ENCODE measurements around the gene SLIT3.

GRCh38 chr5:169122951-169123350, 178.0 kb downstream of the SLIT3 start:
- TF ChIP-seq CTCF (conservative IDR thresholded peaks at IDR 0.05; ENCODE audit: low read length) (no peak), EZH2phosphoT487 (IDR thresholded peaks at IDR 0.05; ENCODE audit: borderline replicate concordance) (no peak)

Data from Loucy (cell line).